Femur (tissue), 1 donor: ENCODE results near the gene CRLF1.

Experiments
- DNase-seq: peaks from one replicate; pipeline ENCODE4 v3.0.0-alpha.2; 2017

The CRLF1 gene

GRCh38 chr19:18590273-18591272, 16.0 kb downstream of the CRLF1 start:
- DNase-seq: peak; percentile 92

GRCh38 chr19:18589380-18590272, 17.0 kb downstream of the CRLF1 start:
- peak; percentile 83 for DNase-seq

GRCh38 chr19:18588611-18589379, 17.8 kb downstream of the CRLF1 start, which contains the start of gene REX1BD:
TSS of gene REX1BD (plus strand) at chr19:18588798. CDS start at chr19:18588802, 4 bp downstream.
- peak; percentile 93 for DNase-seq

GRCh38 chr19:18587962-18588610, 18.5 kb downstream of the CRLF1 start:
- DNase-seq: no peak

GRCh38 chr19:18587561-18587960, 19.0 kb downstream of the CRLF1 start:
- DNase-seq: no peak

GRCh38 chr19:18586306-18586705, 20.3 kb downstream of the CRLF1 start:
- no peak for DNase-seq

- DNase-seq: no peak
Measured at GRCh38 chr19:18580311-18580710, 26.3 kb downstream of the CRLF1 start.

- DNase-seq: no peak
Measured at GRCh38 chr19:18577365-18577914, 29.2 kb downstream of the CRLF1 start.

- no peak for DNase-seq
Measured at GRCh38 chr19:18576383-18576782, 30.2 kb downstream of the CRLF1 start.

- DNase-seq: no peak
Measured at GRCh38 chr19:18574691-18575291, 31.8 kb downstream of the CRLF1 start.

- peak; percentile 99 for DNase-seq
Measured at GRCh38 chr19:18571564-18572344, 34.8 kb downstream of the CRLF1 start, which contains the start of gene UBA52. TSS of gene UBA52 (plus strand) at chr19:18571857. CDS start at chr19:18573301, 1,444 bp downstream.

- DNase-seq: no peak
Measured at GRCh38 chr19:18568367-18568766, 38.2 kb downstream of the CRLF1 start.

- no peak for DNase-seq
Measured at GRCh38 chr19:18566953-18567352, 39.6 kb downstream of the CRLF1 start.

- peak; percentile 75 for DNase-seq
Measured at GRCh38 chr19:18562086-18562485, 44.5 kb downstream of the CRLF1 start.

- DNase-seq: no peak
Measured at GRCh38 chr19:18559685-18560084, 46.9 kb downstream of the CRLF1 start.

GRCh38 chr19:18558604-18559003, 48.0 kb downstream of the CRLF1 start:
- no peak for DNase-seq

- no peak for DNase-seq
Measured at GRCh38 chr19:18558202-18558555, 48.4 kb downstream of the CRLF1 start.

- peak; percentile 98 for DNase-seq
Measured at GRCh38 chr19:18557411-18558201, 49.0 kb downstream of the CRLF1 start, which contains the start of gene KXD1. TSS of gene KXD1 (plus strand) at chr19:18557870. CDS start at chr19:18562057, 4,187 bp downstream.

GRCh38 chr19:18551631-18552030, 55.0 kb downstream of the CRLF1 start:
- DNase-seq: no peak
